Measurements from ENCODE around the gene LCN10. TPM values are rescaled to one million over a fixed set of nuclear protein-coding genes. Genes with fewer than 3 reads are reported as not detected.

The LCN10 gene
- total and polyA plus RNA-seq, 2 experiments from 2014 or later = not detected

GRCh38 chr9:136726118-136726517 lies 16.6 kb downstream of the LCN10 start:
- Histone ChIP-seq H4K20me1 (ENCODE audit: insufficient read depth) (peaks cover 17% of the 10 kb centered on the region; the same call in 1 of the 2 replicates), H3K9ac (peak overlapping the region; percentile 94), H3K9me3 (ENCODE audit: low read depth) (no peaks in the 10 kb centered on the region), H3K27ac (peak overlapping the region; percentile 40), H3K4me3 (peak overlapping the region; percentile 84), H3K27me3 (replicated peaks; ENCODE audit: insufficient read depth) (no peaks in the 10 kb centered on the region), H3K9me2 (ENCODE audit: insufficient read depth) (no peaks in the 10 kb centered on the region), H3K36me3 (ENCODE audit: low read depth) (peaks cover 15% of the 10 kb centered on the region; the same call in 1 of the 2 replicates), H3F3A (ENCODE audit: insufficient read depth) (peaks cover 41% of the 10 kb centered on the region), H3K4me2 (ENCODE audit: unreplicated experiment) (peak overlapping the region; percentile 92), H2AFZ (no peak overlapping the region), H3K4me1 (ENCODE audit: insufficient read depth) (peaks cover 24% of the 10 kb centered on the region), H3K79me2 (ENCODE audit: insufficient read depth) (peaks cover 49% of the 10 kb centered on the region)
- 51 to 56% methylated on average over 16 of the region's 16 CpGs for WGBS, 2 experiments (ENCODE audit: low coverage in 1 of 2, low lambda C conversion rate in 2 of 2, missing lambda C conversion rate in 2 of 2)
- in situ Hi-C loops (cut with MboI) = no loop called here
- DNase-seq = no peak
- TF ChIP-seq EZH2phosphoT487 (IDR thresholded peaks at IDR 0.05; ENCODE audit: insufficient read depth, low read depth) = no peak
- no peak for TF ChIP-seq EZH2 (IDR thresholded peaks at IDR 0.05; ENCODE audit: insufficient read depth, poor library complexity, severe bottlenecking)

GRCh38 chr9:136725612-136726011 lies 17.1 kb downstream of the LCN10 start:
- H2AFZ ChIP-seq = no peak overlapping the region
- peaks cover 41% of the 10 kb centered on the region for H3F3A ChIP-seq (ENCODE audit: insufficient read depth)
- no peaks in the 10 kb centered on the region for H3K9me3 ChIP-seq (ENCODE audit: low read depth)
- no peaks in the 10 kb centered on the region for H3K9me2 ChIP-seq (ENCODE audit: insufficient read depth)
- H3K4me1 ChIP-seq (ENCODE audit: insufficient read depth) = peaks cover 27% of the 10 kb centered on the region
- peaks cover 17% of the 10 kb centered on the region; the same call in 1 of the 2 replicates for H4K20me1 ChIP-seq (ENCODE audit: insufficient read depth)
- no peak for TF ChIP-seq EZH2phosphoT487 (IDR thresholded peaks at IDR 0.05; ENCODE audit: insufficient read depth, low read depth)
- no peak for TF ChIP-seq EZH2 (IDR thresholded peaks at IDR 0.05; ENCODE audit: insufficient read depth, poor library complexity, severe bottlenecking)
- in situ Hi-C loops (cut with MboI) = no loop called here
- no peaks in the 10 kb centered on the region for H3K27me3 ChIP-seq (replicated peaks; ENCODE audit: insufficient read depth)
- H3K4me2 ChIP-seq (ENCODE audit: unreplicated experiment) = peak overlapping the region; percentile 92
- peaks cover 15% of the 10 kb centered on the region; the same call in 1 of the 2 replicates for H3K36me3 ChIP-seq (ENCODE audit: low read depth)
- peak overlapping the region; percentile 40; the same call in 1 of the 2 replicates for H3K27ac ChIP-seq
- H3K4me3 ChIP-seq = peak overlapping the region; percentile 84
- H3K79me2 ChIP-seq (ENCODE audit: insufficient read depth) = peaks cover 44% of the 10 kb centered on the region
- WGBS, 2 experiments (ENCODE audit: low coverage in 1 of 2, low lambda C conversion rate in 2 of 2, missing lambda C conversion rate in 2 of 2) = 34 to 36% methylated on average over 10 of the region's 10 CpGs
- peak overlapping the region; percentile 94 for H3K9ac ChIP-seq
- DNase-seq = peak; percentile 78

GRCh38 chr9:136724772-136725171 lies 18.0 kb downstream of the LCN10 start:
- Histone ChIP-seq H3K4me2 (ENCODE audit: unreplicated experiment) (no peak overlapping the region), H3K9me3 (ENCODE audit: low read depth) (no peaks in the 10 kb centered on the region), H3K4me3 (no peak overlapping the region), H3K9ac (no peak overlapping the region), H3K36me3 (ENCODE audit: low read depth) (peaks cover 15% of the 10 kb centered on the region; the same call in 1 of the 2 replicates), H3K27me3 (replicated peaks; ENCODE audit: insufficient read depth) (no peaks in the 10 kb centered on the region), H3K4me1 (ENCODE audit: insufficient read depth) (peaks cover 27% of the 10 kb centered on the region), H3K9me2 (ENCODE audit: insufficient read depth) (no peaks in the 10 kb centered on the region), H3K79me2 (ENCODE audit: insufficient read depth) (peaks cover 36% of the 10 kb centered on the region), H2AFZ (no peak overlapping the region), H3K27ac (no peak overlapping the region), H4K20me1 (ENCODE audit: insufficient read depth) (peaks cover 17% of the 10 kb centered on the region; the same call in 1 of the 2 replicates), H3F3A (ENCODE audit: insufficient read depth) (peaks cover 41% of the 10 kb centered on the region)
- in situ Hi-C loops (cut with MboI) = no loop called here
- no peak for TF ChIP-seq EZH2 (IDR thresholded peaks at IDR 0.05; ENCODE audit: insufficient read depth, poor library complexity, severe bottlenecking)
- TF ChIP-seq EZH2phosphoT487 (IDR thresholded peaks at IDR 0.05; ENCODE audit: insufficient read depth, low read depth) = no peak
- no peak for DNase-seq
- 67 to 68% methylated on average over 7 of the region's 7 CpGs for WGBS, 2 experiments (ENCODE audit: low coverage in 1 of 2, low lambda C conversion rate in 2 of 2, missing lambda C conversion rate in 2 of 2)

GRCh38 chr9:136723989-136724388 lies 18.8 kb downstream of the LCN10 start:
- Histone ChIP-seq H3K4me3 (no peak overlapping the region), H3K4me1 (ENCODE audit: insufficient read depth) (peaks cover 23% of the 10 kb centered on the region), H3K36me3 (ENCODE audit: low read depth) (peaks cover 15% of the 10 kb centered on the region; the same call in 1 of the 2 replicates), H3K27ac (no peak overlapping the region), H3K27me3 (replicated peaks; ENCODE audit: insufficient read depth) (no peaks in the 10 kb centered on the region), H3K9ac (no peak overlapping the region), H4K20me1 (ENCODE audit: insufficient read depth) (peaks cover 17% of the 10 kb centered on the region; the same call in 1 of the 2 replicates), H3K79me2 (ENCODE audit: insufficient read depth) (peaks cover 28% of the 10 kb centered on the region), H3K9me2 (ENCODE audit: insufficient read depth) (no peaks in the 10 kb centered on the region), H3F3A (ENCODE audit: insufficient read depth) (peaks cover 37% of the 10 kb centered on the region), H2AFZ (no peak overlapping the region), H3K4me2 (ENCODE audit: unreplicated experiment) (no peak overlapping the region), H3K9me3 (ENCODE audit: low read depth) (no peaks in the 10 kb centered on the region)
- TF ChIP-seq EZH2phosphoT487 (IDR thresholded peaks at IDR 0.05; ENCODE audit: insufficient read depth, low read depth) = no peak
- no peak for TF ChIP-seq EZH2 (IDR thresholded peaks at IDR 0.05; ENCODE audit: insufficient read depth, poor library complexity, severe bottlenecking)
- 94 to 97% methylated on average over 8 of the region's 8 CpGs for WGBS, 2 experiments (ENCODE audit: low coverage in 1 of 2, low lambda C conversion rate in 2 of 2, missing lambda C conversion rate in 2 of 2)
- in situ Hi-C loops (cut with MboI) = no loop called here
- no peak for DNase-seq
